Neural cell (in vitro differentiated cells): Measurements from ENCODE around the gene BCKDK.

Source experiments
- EP300 ChIP-seq: fragments of 450-650 bp; conservative IDR thresholded peaks from 2 replicates; pipeline ENCODE4 v1.6.1; 2014; ENCODE audit warnings: antibody characterized with exemption, mild to moderate bottlenecking, moderate library complexity; ENCODE audit not compliant: poor library complexity, severe bottlenecking
- TF ChIP-seq, protein P1 (sequence below): fragments of 450-650 bp; IDR thresholded peaks from 2 replicates; pipeline ENCODE4 v1.5.1; 2014; ENCODE audit warnings: antibody characterized with exemption, mild to moderate bottlenecking, moderate library complexity; ENCODE audit not compliant: poor library complexity, severe bottlenecking

DNA sequence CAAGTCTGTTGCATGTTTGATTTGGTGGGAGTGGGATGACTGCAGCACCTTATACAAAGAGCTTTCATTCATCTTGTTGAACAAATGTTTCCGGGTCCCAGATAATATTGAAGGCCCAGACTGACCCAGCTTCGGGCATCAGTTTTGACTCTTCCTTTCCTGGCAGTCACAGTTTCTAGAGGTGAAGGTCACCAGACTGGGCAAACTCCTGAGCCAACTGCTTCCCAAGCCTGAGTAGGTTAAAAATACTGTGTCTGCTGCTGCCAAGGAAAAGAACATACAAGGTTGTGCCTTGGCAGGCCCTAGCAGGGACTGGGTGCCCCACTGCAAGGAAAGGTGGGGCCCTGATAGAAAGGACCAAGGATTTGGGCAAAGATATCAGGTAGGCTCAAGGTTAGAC lies 4.5 kb downstream of the BCKDK start:
- TF ChIP-seq, protein P1, sequence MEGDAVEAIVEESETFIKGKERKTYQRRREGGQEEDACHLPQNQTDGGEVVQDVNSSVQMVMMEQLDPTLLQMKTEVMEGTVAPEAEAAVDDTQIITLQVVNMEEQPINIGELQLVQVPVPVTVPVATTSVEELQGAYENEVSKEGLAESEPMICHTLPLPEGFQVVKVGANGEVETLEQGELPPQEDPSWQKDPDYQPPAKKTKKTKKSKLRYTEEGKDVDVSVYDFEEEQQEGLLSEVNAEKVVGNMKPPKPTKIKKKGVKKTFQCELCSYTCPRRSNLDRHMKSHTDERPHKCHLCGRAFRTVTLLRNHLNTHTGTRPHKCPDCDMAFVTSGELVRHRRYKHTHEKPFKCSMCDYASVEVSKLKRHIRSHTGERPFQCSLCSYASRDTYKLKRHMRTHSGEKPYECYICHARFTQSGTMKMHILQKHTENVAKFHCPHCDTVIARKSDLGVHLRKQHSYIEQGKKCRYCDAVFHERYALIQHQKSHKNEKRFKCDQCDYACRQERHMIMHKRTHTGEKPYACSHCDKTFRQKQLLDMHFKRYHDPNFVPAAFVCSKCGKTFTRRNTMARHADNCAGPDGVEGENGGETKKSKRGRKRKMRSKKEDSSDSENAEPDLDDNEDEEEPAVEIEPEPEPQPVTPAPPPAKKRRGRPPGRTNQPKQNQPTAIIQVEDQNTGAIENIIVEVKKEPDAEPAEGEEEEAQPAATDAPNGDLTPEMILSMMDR: no peak
- TF ChIP-seq EP300: no peak
